WTC11 (cell line): ENCODE data around the gene SLC19A1.

Experiments
- ATF1 ChIP-seq: sonication (generic); formaldehyde crosslinking; IDR thresholded peaks from 2 replicates; pipeline ENCODE4 v1.8.1; 2023; ENCODE audit warnings: mild to moderate bottlenecking, moderate library complexity, missing genetic modification reagents
- CREB1 ChIP-seq: sonication (generic); formaldehyde crosslinking; IDR thresholded peaks from 2 replicates; pipeline ENCODE4 v1.8.0; 2023; ENCODE audit warnings: mild to moderate bottlenecking, missing genetic modification reagents
- FOXJ3 ChIP-seq: sonication (generic); formaldehyde crosslinking; IDR thresholded peaks from 2 replicates; pipeline ENCODE4 v1.9.0; 2021; ENCODE audit warnings: missing genetic modification reagents, mild to moderate bottlenecking, borderline replicate concordance
- NFYB ChIP-seq: sonication (generic); formaldehyde crosslinking; conservative IDR thresholded peaks from 2 replicates; pipeline ENCODE4 v1.8.0; 2022; ENCODE audit warnings: low read depth, missing genetic modification reagents
- SMAD4 ChIP-seq: sonication (generic); formaldehyde crosslinking; IDR thresholded peaks from 2 replicates; pipeline ENCODE4 v1.8.0; 2022; ENCODE audit warnings: mild to moderate bottlenecking, missing genetic modification reagents
- ZNF121 ChIP-seq: sonication (generic); formaldehyde crosslinking; IDR thresholded peaks from 2 replicates; pipeline ENCODE4 v1.8.0; 2023; ENCODE audit warnings: missing genetic modification reagents
- ZNF423 ChIP-seq: fragments of 250-450 bp; sonication (Bioruptor Pico); IDR thresholded peaks from 2 replicates; pipeline ENCODE4 v2.1.2; 2022; ENCODE audit warnings: mild to moderate bottlenecking, moderate library complexity
- TF ChIP-seq, protein P1 (sequence below): fragments of 250-450 bp; sonication (Bioruptor Pico); IDR thresholded peaks from 2 replicates; pipeline ENCODE4 v1.9.0; 2021; ENCODE audit warnings: mild to moderate bottlenecking
- TF ChIP-seq, protein P2 (sequence below): fragments of 200-600 bp; IDR thresholded peaks from 2 replicates; pipeline ENCODE4 v1.8.0; 2022; ENCODE audit warnings: antibody characterized with exemption
- TF ChIP-seq, protein P3 (sequence below): sonication (generic); formaldehyde crosslinking; IDR thresholded peaks from 2 replicates; pipeline ENCODE4 v1.8.0; 2023; ENCODE audit warnings: missing genetic modification reagents

DNA sequence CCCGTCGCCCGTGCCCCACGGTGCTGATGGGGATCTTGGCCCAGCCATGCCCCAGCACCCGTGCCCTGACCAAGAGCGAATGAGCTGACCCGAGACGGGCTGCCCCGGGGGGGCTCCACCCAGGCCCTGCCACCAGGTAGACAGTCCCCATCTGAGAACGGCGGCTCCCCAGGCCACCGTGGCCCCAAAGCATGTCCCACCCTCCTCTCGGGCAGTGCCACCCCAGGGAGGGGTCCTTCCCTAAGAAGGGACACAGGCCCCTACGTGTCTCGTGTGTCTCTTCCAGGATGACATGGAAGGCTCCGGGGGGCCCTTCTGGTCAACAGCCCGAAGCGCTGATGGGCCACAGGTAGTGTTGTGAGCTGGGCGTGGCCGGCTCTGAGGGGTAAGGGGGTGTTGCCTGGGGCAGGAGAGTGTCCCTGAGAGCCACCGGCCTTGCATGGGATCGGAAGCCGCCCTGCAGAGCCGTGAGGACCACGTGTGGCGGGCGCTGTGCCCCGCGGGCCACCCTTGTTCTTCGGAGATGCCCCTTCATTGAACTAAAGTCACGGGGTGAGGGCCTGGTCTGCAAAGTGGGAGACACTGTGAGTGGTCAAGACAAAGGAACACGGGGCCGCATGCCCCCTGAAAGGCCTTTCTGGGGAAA lies 55.0 kb downstream of the SLC19A1 start:
- no peak for TF ChIP-seq NFYB (CRISPR knock-in tag)
- TF ChIP-seq ZNF121 = no peak
- no peak for TF ChIP-seq ZNF423 (CRISPR knock-in tag)
- TF ChIP-seq, protein P1, sequence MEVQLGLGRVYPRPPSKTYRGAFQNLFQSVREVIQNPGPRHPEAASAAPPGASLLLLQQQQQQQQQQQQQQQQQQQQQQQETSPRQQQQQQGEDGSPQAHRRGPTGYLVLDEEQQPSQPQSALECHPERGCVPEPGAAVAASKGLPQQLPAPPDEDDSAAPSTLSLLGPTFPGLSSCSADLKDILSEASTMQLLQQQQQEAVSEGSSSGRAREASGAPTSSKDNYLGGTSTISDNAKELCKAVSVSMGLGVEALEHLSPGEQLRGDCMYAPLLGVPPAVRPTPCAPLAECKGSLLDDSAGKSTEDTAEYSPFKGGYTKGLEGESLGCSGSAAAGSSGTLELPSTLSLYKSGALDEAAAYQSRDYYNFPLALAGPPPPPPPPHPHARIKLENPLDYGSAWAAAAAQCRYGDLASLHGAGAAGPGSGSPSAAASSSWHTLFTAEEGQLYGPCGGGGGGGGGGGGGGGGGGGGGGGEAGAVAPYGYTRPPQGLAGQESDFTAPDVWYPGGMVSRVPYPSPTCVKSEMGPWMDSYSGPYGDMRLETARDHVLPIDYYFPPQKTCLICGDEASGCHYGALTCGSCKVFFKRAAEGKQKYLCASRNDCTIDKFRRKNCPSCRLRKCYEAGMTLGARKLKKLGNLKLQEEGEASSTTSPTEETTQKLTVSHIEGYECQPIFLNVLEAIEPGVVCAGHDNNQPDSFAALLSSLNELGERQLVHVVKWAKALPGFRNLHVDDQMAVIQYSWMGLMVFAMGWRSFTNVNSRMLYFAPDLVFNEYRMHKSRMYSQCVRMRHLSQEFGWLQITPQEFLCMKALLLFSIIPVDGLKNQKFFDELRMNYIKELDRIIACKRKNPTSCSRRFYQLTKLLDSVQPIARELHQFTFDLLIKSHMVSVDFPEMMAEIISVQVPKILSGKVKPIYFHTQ (CRISPR knock-in tag) = no peak
- TF ChIP-seq, protein P2, sequence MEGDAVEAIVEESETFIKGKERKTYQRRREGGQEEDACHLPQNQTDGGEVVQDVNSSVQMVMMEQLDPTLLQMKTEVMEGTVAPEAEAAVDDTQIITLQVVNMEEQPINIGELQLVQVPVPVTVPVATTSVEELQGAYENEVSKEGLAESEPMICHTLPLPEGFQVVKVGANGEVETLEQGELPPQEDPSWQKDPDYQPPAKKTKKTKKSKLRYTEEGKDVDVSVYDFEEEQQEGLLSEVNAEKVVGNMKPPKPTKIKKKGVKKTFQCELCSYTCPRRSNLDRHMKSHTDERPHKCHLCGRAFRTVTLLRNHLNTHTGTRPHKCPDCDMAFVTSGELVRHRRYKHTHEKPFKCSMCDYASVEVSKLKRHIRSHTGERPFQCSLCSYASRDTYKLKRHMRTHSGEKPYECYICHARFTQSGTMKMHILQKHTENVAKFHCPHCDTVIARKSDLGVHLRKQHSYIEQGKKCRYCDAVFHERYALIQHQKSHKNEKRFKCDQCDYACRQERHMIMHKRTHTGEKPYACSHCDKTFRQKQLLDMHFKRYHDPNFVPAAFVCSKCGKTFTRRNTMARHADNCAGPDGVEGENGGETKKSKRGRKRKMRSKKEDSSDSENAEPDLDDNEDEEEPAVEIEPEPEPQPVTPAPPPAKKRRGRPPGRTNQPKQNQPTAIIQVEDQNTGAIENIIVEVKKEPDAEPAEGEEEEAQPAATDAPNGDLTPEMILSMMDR = no peak
- TF ChIP-seq CREB1 (CRISPR knock-in tag) = no peak
- TF ChIP-seq, protein P3, sequence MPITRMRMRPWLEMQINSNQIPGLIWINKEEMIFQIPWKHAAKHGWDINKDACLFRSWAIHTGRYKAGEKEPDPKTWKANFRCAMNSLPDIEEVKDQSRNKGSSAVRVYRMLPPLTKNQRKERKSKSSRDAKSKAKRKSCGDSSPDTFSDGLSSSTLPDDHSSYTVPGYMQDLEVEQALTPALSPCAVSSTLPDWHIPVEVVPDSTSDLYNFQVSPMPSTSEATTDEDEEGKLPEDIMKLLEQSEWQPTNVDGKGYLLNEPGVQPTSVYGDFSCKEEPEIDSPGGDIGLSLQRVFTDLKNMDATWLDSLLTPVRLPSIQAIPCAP (CRISPR knock-in tag) = no peak
- TF ChIP-seq ATF1 = no peak
- TF ChIP-seq FOXJ3 (CRISPR knock-in tag) = no peak
- no peak for TF ChIP-seq SMAD4
